Type B pancreatic cell (in vitro differentiated cells): ENCODE results near the gene ESR1. TPM values are rescaled to one million over a fixed set of nuclear protein-coding genes. Genes with fewer than 3 reads are reported as not detected.

Experiments
- DNase-seq: peaks from one replicate; pipeline ENCODE4 v3.0.0; 2021; ENCODE audit warnings: mixed read lengths; ENCODE audit not compliant: unreplicated experiment; ENCODE audit errors: extremely low spot score
- H3K27ac Mint-ChIP-seq: 2 replicates; pipeline ENCODE4 v1.8.0; 2021; ENCODE audit warnings: mild to moderate bottlenecking, mixed read lengths
- H3K27me3 Mint-ChIP-seq: 2 replicates; pipeline ENCODE4 v1.8.0; 2021; ENCODE audit warnings: mixed read lengths
- H3K36me3 Mint-ChIP-seq: 2 replicates; pipeline ENCODE4 v1.8.0; 2021; ENCODE audit warnings: mixed read lengths
- H3K4me1 Mint-ChIP-seq: one replicate; pipeline ENCODE4 v1.8.0; 2021; ENCODE audit warnings: mixed read lengths; ENCODE audit not compliant: unreplicated experiment
- H3K4me3 Mint-ChIP-seq: 2 replicates; pipeline ENCODE4 v1.8.0; 2021; ENCODE audit warnings: mild to moderate bottlenecking, mixed read lengths
- H3K9me3 Mint-ChIP-seq: 2 replicates; pipeline ENCODE4 v1.8.0; 2021; ENCODE audit warnings: mixed read lengths
- CTCF ChIP-seq: fragments of 200-600 bp; sonication (generic); conservative IDR thresholded peaks from 2 replicates; pipeline ENCODE4 v1.5.0; 2021; ENCODE audit warnings: antibody characterized with exemption, mild to moderate bottlenecking
- total RNA-seq: library from RNA; stranded (reverse); gene quantifications from 2 replicates; pipeline ENCODE4 v1.2.1, GENCODE V29; 2021; ENCODE audit warnings: low replicate concordance

The ESR1 gene
- total RNA-seq, 1 donor from 2014 or later = 0.24 TPM

GRCh38 chr6:152142105-152142504, 334.6 kb downstream of the ESR1 start:
- no peak for DNase-seq
- Mint-ChIP-seq H3K4me1 (peaks cover 9% of the 10 kb centered on the region), H3K9me3 (no peaks in the 10 kb centered on the region), H3K27me3 (no peaks in the 10 kb centered on the region), H3K27ac (no peak overlapping the region), H3K36me3 (peaks cover 9% of the 10 kb centered on the region), H3K4me3 (no peak overlapping the region)
- TF ChIP-seq CTCF = no peak

DNA sequence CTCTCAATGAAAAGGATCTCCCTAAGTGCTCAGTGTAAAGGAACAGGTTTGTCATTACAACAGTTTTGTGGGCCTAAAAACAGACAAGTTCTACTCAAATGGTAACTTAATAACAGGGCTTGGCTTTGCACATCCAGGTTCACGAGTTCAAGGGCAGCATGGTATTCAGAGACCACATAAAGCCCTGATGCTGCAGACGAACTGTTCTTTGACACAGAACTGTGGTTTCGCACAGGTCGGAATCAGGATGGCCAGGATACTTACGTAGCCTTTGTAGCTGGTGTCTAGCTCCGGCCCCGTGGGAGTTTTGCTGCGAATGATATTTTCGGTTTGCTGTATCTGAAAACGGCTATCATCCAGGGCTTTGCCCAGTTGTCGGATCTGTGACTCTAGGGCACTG, 335.9 kb downstream of the ESR1 start:
- peaks cover 15% of the 10 kb centered on the region for H3K36me3 Mint-ChIP-seq
- DNase-seq = no peak
- no peak for TF ChIP-seq CTCF
- no peaks in the 10 kb centered on the region for H3K9me3 Mint-ChIP-seq
- H3K27ac Mint-ChIP-seq = no peak overlapping the region
- no peak overlapping the region for H3K4me3 Mint-ChIP-seq
- peaks cover 9% of the 10 kb centered on the region for H3K4me1 Mint-ChIP-seq
- H3K27me3 Mint-ChIP-seq = no peaks in the 10 kb centered on the region

GRCh38 chr6:152146385-152146784, 338.9 kb downstream of the ESR1 start:
- Mint-ChIP-seq H3K9me3 (no peaks in the 10 kb centered on the region), H3K27me3 (no peaks in the 10 kb centered on the region), H3K4me3 (no peak overlapping the region), H3K27ac (no peak overlapping the region), H3K36me3 (peaks cover 23% of the 10 kb centered on the region), H3K4me1 (peaks cover 15% of the 10 kb centered on the region)
- no peak for TF ChIP-seq CTCF
- DNase-seq = no peak

- no peak for TF ChIP-seq CTCF
- no peak for DNase-seq
- Mint-ChIP-seq H3K27ac (no peak overlapping the region), H3K36me3 (peaks cover 23% of the 10 kb centered on the region), H3K4me3 (no peak overlapping the region), H3K27me3 (no peaks in the 10 kb centered on the region), H3K9me3 (no peaks in the 10 kb centered on the region), H3K4me1 (peaks cover 22% of the 10 kb centered on the region)
Measured at GRCh38 chr6:152147269-152147668, 339.8 kb downstream of the ESR1 start.

DNA sequence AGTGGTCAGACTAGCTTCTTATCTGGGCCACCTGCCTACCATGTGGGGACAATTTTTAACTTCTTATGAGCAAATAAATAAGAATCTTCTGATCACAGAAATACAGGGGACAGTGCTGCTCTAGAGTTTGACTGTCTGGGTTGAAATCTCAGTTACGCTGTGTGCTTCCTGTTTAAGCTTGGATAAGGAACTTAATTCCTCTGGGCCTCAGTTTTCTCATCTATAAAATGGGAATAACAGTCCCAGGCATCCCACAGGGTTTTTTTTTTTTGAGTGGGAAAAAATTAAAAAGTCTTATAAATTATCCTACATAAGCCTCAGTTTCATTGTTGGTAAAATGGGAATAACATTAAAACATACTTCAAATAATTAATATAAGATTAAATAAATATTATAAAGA, 340.9 kb downstream of the ESR1 start:
- no peak for DNase-seq
- Mint-ChIP-seq H3K4me1 (peaks cover 23% of the 10 kb centered on the region), H3K4me3 (no peak overlapping the region), H3K36me3 (peaks cover 23% of the 10 kb centered on the region), H3K27ac (no peak overlapping the region), H3K9me3 (no peaks in the 10 kb centered on the region), H3K27me3 (no peaks in the 10 kb centered on the region)
- TF ChIP-seq CTCF = no peak

DNA sequence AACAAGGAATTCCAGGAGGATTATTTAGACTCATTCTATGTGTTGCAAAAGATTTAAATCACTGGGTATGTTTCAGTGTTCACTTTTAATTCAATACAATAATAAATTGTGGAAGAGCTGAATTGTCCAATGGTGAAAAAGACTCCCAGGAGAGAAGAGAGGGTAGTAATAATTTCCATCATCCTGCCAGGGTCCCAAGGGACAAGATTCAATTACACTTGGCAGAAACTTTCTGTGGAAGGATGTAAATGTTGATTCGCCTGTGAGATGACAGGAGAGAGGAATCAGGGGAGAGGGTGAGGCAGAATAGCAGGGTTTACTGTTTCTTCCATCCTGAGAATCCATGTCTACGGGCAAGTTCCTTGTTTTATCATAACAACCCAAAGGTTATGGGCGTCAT, 342.7 kb downstream of the ESR1 start:
- TF ChIP-seq CTCF = no peak
- Mint-ChIP-seq H3K4me3 (no peak overlapping the region), H3K27ac (no peak overlapping the region), H3K4me1 (peaks cover 15% of the 10 kb centered on the region), H3K27me3 (no peaks in the 10 kb centered on the region), H3K36me3 (peaks cover 23% of the 10 kb centered on the region), H3K9me3 (no peaks in the 10 kb centered on the region)
- DNase-seq = no peak
